HG03571 (cell line): ENCODE results near the gene RNF212B.
"Not testable (repeated sequence)": the region's sequence is repeated elsewhere in the genome, so short reads cannot be mapped to it uniquely, and the experiment has no call there.

Source experiments
- ATAC-seq: cut with Tn5 transposase; IDR thresholded peaks from one replicate; pipeline ENCODE4 v1.9.1; 2021; ENCODE audit not compliant: unreplicated experiment

The RNF212B gene

DNA sequence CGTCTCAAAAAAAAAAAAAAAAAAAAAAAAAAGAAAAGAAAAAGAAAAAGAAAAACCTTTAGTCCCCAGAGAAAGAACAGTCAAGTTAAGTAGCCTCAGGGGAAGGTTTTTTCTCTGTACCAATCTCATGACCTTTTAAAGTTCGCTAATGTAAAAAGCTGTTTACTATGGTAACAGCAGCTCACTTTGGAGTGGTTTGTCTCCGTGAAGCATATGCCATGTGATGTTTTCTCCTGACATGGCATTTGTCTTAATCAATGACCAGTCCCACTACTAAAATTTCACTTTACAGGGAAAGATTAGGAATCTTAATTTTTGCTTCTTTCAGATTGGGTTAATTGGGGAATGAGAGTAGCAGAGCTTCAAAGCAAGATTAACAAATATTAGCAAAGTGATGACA lies 4.3 kb downstream of the RNF212B start:
- no peak for ATAC-seq

DNA sequence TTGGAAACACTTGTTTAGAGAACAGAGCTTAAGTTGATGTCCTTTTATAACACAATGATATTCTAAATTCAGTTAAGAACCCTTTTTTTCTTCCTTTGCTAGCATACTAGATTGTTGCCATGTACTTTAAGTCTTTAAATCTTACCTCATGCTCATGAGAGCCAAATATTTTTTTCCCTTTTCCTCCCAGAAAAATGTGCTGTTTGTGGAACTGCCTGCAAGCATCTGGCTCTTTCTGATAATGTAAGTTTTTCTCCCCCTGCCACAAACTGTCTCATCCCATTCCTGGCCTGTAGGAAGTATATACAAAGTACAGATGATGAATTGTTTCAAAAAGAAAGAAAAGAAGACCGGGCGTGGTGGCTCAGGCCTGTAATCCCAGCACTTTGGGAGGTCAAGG lies 5.3 kb downstream of the RNF212B start:
- no peak for ATAC-seq

DNA sequence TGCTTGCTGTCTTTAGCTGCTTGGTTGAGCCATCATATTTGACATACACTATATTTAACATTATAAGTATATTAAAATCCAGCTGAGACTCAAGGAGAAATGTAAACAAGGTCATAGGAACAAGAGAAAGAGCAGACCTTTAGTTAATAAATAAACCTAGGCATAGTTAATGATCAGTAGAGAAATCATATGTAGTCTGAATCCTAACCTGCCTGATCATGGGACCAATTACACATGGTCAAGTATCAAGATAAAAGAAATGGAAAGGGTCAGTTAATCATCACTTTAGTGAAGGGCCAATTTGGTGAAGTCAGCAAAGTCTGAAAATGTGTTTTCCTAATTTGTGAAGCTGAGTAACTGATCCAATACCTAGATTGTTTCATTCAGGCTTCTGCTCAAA lies 7.5 kb downstream of the RNF212B start:
- no peak for ATAC-seq

DNA sequence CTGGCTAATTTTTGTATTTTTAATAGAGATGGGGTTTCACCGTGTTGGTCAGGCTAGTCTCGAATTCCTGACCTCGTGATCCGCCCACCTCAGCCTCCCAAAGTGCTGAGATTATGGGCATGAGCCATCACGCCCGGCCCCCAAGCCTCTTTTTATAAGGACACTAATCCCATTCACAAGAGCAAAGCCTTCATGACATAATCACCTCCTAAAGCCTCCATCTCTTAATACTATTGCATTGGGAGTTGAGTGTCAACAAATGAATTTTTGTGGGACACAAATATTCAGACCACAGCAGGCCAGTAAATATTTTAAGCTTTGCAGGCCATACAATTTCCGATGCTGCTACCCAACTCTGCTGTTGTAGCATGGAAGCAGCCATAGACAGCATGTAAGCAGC lies 10.9 kb downstream of the RNF212B start:
- ATAC-seq = no peak

DNA sequence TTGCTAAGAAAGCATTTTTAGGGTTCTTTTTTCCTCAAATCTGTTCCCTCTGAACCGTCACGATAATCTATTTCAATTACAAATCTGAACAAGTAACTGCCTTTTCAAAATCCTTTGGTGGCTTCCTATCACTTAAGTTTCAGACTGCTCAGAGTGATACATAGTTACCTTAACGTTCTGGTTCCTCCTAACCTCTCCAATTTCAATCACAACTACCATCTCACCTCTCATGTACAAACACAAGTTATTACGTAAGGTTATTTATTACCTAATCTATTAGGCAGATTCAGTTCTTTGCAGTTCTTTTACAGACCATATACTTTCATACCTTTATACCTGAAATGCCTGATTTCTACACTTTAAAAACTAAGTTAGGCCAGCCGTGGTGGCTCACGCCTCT lies 12.1 kb downstream of the RNF212B start:
- ATAC-seq = no peak

DNA sequence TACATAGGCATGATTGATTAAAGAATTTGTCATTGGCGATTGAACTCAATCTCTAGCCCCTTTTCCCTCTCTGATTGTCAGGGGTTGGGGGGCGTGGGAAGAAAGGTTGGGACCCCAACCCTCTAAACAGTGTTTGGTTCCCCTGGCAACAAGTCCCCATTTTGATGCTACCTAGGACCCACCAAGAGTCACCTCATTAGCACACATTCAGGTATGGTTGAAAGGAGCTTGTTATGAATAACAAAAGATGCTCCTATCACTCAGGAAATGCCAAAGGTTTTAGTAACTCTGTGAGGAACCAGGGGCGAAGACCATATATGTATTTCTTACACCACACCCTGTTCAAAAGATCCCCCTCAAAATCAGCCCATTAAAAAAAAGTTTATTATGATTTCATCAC lies 14.3 kb downstream of the RNF212B start:
- no peak for ATAC-seq

DNA sequence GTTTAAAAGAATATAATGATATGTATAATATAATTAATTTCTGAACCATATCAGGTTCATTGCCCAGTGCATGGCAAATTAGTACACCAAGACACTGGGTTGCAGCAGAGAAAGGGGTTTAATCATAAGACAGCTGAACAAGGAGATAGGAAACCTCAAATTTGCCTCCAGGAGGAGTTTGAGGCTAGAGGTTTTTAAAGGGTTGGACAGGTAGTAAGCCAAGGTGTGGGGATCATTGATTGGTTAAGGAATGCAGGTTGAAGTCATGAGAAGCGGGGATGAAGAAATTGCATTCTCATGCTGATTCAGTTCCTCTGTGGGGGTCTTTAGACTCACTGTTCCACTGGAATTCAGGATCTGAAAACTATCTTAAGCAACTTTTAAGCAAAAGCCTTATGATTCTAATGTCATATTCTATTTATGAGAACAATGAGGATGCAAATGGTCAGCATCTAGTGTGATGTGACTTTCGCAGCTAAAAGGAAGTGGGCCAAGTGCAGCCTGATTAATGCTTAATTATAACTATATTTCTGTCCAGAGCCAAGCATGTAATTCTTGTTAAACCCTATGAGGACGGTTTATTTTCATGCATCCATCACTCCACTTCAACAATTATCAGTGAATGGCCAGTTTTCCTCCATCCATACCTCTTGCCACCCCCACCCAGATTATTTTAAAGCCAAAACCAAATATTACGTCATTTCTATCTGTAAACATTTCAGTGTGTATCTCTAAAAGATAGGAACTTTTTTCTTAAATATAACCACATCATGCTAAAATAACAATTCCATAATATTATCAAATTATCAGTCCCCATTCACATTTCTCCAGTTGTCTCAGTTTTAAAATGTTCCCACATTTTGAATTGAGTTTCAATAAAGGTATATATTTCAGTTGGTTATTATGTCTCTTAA lies 14.9 kb downstream of the RNF212B start:
- ATAC-seq = no peak

DNA sequence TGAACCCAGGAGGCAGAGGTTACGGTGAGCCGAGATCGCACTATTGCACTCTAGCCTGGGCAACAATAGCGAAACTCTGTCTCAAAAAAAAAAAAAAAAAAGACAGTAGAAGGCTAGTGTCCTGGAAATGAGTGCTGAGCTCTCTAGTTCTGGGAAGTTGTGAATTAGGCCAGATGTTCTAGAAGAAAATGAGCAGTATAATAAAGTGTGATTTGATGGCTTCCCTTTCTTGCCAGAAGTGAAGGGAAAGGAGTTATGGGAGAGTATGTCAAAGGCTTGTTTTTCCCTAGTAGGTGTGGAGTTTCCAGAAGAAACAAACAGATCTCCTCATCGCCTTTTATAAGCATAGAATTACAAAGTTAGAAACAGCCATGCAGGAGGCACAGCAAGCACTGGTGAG lies 20.5 kb downstream of the RNF212B start:
- ATAC-seq = no peak

DNA sequence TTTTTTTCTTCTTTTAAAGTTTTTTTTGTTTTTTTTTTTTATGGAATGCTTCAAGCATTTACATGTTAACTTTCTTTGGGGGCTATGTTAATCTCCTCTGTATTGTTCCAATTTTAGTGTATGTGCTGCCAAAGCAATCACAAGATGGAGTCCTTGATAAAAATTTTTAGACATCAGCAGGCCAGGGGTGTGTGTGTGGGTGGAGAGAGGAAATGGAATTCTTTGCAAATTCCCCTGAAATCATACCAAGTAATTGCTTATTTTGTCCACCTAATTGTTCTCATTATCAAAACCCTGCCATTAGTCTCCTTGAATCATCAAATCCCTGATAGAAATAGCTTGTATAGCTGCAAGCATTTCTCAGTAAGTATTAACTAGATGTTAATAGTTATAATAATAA lies 21.7 kb downstream of the RNF212B start:
- ATAC-seq = no peak

DNA sequence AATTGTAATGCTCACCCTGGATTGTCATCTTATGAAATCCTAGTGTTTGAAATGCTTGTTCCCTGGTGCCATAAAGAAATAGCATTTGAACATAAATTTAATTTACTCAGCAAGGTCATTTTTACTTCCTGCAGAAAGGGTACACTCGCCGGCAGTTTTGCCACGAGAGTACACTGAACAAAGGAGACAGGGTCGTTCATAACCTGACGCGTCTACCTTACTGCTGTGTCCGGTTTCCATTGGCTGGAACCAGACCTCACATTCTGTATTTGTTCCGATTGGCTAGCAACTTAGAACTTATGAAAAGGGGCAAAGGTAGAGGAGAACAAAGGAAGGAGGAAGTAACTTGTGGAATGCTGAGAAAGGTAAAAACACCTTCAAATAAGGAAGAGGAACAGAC lies 23.1 kb downstream of the RNF212B start:
- not testable (repeated sequence) for ATAC-seq

DNA sequence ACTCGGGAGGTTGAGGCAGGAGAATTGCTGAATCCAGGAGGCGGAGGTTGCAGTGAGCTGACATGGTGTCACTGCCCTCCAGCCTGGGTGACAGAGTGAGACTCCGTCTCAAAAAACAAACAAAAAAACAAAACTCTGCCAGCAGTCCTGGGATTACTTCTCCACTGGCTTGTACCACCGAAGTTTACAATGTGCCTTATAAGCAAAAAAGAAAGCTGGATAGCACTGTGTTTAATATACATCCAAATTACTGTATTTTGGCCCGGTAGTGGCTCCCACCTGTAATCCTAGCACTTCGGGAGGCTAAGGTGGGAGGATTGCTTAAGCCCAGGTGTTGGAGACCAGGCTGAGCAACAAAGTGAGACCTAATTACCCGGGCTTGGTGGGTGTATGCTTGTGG lies 31.5 kb downstream of the RNF212B start:
- ATAC-seq = no peak

DNA sequence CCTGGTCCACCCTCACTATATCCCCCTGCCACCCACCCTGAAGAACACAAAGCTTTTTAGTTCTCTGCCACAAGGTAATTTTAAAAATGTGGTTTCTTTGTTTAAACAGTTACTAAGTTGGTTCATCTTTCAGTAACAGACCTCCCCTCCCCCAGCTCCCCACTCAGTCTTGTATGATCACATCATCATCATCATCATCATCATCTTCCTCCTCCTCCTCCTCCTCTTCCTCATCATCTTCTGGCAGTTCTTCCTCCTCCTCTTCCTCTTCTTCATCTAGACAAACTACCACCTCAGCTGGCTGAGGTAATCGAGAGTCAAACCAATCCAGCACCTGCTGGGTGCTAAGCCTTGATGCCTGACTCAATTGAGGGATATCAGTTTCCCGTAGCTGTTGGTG lies 37.7 kb downstream of the RNF212B start:
- ATAC-seq = no peak

DNA sequence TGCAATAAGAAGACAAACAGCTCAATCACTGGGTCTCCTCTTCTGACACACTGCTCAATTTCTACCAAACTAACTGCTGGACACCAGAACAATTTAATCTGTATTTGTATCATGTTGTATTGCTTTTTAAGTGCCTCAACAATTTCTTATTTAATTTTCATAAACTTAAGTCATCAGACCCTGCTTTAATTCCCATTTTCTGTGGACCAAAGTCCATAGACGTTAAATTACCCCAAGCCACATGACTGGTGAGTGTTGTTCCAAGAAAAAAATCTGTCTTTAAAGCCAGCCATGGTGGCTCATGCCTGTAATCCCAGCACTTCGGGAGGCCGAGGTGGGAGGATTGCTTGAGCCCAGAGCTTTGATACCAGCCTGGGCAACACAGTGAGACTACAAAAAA lies 39.5 kb downstream of the RNF212B start:
- ATAC-seq = no peak

DNA sequence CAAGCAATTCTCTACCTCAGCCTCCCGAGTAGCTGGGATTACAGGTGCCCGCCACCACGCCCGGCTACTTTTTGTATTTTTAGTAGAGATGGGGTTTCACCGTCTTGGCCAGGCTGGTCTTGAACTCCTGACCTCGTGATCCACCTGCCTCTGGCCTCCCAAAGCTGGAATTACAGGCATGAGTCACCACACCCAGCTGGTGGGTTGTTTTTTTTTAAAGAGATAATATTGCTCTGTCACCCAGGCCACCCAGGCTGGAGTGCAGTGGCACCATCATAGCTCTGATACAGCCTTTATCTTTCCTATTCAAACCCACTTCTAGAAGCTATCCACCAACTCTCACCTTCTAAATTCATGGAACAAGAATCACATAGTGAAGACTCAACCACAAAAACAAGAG lies 40.2 kb downstream of the RNF212B start:
- not testable (repeated sequence) for ATAC-seq

DNA sequence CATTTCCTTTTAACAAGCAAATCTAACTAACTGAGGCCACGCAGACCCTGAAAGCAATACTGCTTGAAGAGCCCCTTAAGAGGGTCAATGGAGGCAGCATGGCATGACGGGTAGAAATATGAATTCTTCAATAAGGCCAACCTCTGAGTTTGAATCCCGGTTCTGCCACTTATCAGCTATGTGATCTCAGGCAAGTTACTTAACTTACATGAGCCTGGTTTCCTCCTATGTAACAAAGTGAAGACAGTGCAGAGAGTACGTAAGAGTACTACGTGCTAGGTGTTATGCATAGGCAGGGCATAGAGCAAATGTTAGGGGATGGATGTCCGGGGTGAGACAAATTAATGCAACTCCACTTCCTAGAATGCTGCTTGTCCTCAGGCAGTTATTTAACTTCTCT lies 43.5 kb downstream of the RNF212B start:
- ATAC-seq = no peak

DNA sequence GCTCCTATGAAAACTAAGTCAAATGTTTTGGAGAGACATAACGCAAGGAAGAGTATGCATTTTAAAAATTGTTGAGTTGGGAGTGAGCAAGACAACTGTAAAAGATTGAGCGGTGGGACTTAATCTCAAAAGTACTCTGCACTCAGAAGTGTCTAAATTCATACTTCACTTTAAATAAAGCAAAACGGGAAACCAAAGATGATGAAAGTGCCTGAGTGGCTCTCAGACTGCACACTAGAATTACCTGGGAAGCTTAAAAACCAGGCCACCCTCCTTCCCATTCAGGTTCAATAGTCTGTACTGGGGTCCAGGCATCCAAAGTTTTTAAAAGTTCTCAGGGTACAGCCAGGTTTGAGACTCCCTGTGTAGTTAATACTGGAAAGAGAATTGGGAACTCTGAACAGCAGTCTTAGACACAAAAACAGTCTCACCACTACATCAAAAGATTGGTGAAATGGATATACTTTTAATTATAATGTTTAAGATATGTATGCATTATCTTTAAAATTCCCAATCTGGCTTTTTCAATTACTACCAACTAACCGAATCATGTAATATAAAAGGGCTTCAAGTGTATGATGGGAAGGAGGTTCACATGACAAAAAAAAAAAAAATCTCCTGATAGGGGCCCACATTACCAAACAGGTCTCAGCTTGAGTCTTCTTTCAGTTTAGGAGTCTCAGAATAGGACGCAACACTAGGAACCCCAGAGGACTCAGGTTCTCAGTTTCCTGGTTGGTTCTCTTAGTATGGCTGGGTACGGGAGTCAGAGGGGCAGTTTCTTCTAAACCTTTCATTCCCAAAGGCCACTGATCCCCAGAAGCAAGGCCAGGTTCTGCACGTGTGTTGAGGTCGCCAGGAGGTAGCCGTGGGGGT lies 47.2 kb downstream of the RNF212B start:
- no peak for ATAC-seq

DNA sequence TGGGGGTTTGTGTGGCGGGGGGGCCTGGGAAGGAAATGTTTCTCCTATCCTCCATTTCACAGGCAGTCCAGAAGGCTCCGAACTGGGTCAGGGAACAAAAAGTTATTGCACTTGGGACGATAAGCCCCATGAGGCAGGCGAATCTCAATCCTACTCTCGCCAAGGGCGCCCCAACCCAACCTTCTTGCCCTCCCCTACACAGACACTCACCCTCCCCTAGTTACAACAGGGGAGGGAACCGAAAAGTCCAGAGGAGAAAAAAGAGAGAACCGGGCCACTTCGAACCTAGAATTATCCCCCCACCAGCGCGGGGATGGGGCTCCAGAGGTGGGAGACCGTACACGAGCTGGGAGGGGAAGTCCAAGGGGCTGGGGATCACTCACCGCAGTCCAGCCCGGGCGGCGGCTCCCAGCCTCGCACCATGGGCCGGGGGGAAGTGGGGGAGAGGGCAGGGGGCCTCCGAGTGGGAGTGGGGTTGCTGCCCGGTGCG lies 47.8 kb downstream of the RNF212B start:
- peak; percentile 3 for ATAC-seq

DNA sequence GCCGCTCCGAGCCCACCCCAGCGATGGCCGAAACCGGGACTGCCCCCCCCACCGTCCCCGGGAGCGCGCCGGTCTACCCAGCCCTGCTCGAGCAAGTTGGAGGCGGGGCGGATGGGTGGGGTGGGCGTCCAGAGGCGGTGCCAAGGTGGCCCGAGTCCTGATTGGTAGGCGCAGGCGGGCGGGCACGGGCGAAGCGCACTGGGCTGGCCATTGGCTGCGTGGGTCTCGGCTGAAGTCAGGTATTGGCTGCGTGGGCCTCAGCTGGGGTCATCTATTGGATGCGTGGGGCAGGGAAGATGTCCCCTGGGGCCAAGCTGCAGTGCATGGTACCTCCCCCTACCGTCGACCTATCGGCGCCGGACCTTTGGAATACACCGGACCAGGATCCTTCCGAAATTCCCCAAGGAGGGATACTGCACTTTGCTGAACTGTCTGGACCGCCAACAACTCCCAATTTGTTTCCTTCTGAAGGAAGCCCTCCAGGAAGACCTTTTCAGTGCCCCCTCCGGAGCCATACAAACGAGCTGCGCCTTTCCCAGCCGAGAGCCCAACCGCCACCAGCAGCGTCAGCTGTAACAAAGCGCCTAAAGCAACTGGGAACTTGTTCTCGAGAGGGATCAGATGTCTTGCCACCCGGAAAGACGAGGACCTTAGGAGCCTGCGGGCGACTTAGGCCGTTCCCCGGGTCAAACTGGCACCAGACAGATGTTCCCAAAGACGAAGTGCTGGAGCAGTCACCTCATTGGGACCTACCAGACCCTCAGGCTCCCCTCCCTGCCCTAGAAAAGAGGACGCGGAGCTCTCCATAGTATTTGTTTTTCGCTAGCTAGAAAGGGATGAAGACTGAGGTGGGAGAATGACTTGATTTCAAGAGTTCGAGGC lies 48.5 kb downstream of the RNF212B start, which contains the start of gene HOMEZ:
Gene HOMEZ, minus strand, starts transcription at position 113 of the 882 bp plus-strand sequence. CDS start 180 bp downstream, outside the sequence.
- ATAC-seq = peak; percentile 95

DNA sequence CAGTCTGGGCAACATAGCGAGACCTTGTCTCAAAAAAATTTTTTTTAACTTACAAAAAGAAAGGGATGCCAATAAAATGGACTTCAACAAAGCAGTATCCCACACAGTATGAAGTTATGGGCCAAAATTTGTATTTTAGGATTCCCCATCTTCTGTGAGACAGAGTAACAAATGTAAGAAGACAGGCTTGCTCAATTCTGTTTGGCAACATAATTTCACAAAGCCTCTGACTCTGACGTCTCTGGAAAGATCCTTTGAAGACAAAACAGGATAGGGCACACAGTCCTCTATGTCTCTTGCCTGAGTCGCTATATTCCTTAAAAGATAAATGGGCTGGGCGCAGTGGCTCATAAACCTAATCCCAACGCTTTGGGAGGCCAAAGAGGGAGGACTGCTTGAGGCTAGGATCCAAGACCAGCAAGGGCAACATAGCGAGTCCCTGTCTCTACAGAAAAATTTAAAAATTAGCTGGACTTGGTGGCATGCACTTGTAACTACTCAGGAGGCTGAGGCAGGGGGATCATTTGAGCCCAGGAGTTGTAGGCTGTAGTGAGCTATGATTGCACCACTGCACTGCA lies 49.3 kb downstream of the RNF212B start:
- no peak for ATAC-seq
